ENCODE measurements around the gene SLC26A9.

SLC26A9 gene

GRCh38 chr1:205978676-205979075, 35.4 kb upstream of the SLC26A9 start:
- peaks cover 13% of the 10 kb centered on the region for H3K4me1 Mint-ChIP-seq (ENCODE audit: low read depth)
- no peak overlapping the region for H3K27ac Mint-ChIP-seq
- H3K4me3 Mint-ChIP-seq, result no peak overlapping the region
- no peaks in the 10 kb centered on the region for H3K27me3 Mint-ChIP-seq
- intact Hi-C loops (cut with micrococcal nuclease), result no loop called here
- no peaks in the 10 kb centered on the region for H3K9me3 Mint-ChIP-seq
- H3K36me3 Mint-ChIP-seq (ENCODE audit: low read depth), result peaks cover 48% of the 10 kb centered on the region

- Mint-ChIP-seq H3K36me3 (ENCODE audit: low read depth) (peaks cover 37% of the 10 kb centered on the region), H3K27me3 (peaks cover 3% of the 10 kb centered on the region), H3K4me1 (ENCODE audit: low read depth) (peaks cover 12% of the 10 kb centered on the region), H3K9me3 (no peaks in the 10 kb centered on the region), H3K4me3 (no peak overlapping the region), H3K27ac (no peak overlapping the region)
- intact Hi-C loops (cut with micrococcal nuclease), result loop anchor here (1.0 kb wide), 2 partner anchors 58 to 186 kb away; no protein-coding TSS in a partner anchor
These were observed 34.3 kb upstream of the SLC26A9 start for GRCh38 chr1:205977402-205978014.

GRCh38 chr1:205976708-205977401, 33.6 kb upstream of the SLC26A9 start:
- no peak overlapping the region for H3K27ac Mint-ChIP-seq
- peaks cover 3% of the 10 kb centered on the region for H3K27me3 Mint-ChIP-seq
- H3K9me3 Mint-ChIP-seq, result no peaks in the 10 kb centered on the region
- peaks cover 30% of the 10 kb centered on the region for H3K36me3 Mint-ChIP-seq (ENCODE audit: low read depth)
- H3K4me1 Mint-ChIP-seq (ENCODE audit: low read depth), result peaks cover 12% of the 10 kb centered on the region
- H3K4me3 Mint-ChIP-seq, result no peak overlapping the region
- intact Hi-C loops (cut with micrococcal nuclease), result loop anchor here (1.0 kb wide), 2 partner anchors 58 to 186 kb away; no protein-coding TSS in a partner anchor

GRCh38 chr1:205976036-205976435, 32.8 kb upstream of the SLC26A9 start:
- Mint-ChIP-seq H3K36me3 (ENCODE audit: low read depth) (peaks cover 22% of the 10 kb centered on the region), H3K9me3 (no peaks in the 10 kb centered on the region), H3K27ac (no peak overlapping the region), H3K4me1 (ENCODE audit: low read depth) (peaks cover 12% of the 10 kb centered on the region), H3K27me3 (peaks cover 3% of the 10 kb centered on the region), H3K4me3 (no peak overlapping the region)
- intact Hi-C loops (cut with micrococcal nuclease), result no loop called here

- no peaks in the 10 kb centered on the region for H3K9me3 Mint-ChIP-seq
- peaks cover 3% of the 10 kb centered on the region for H3K27me3 Mint-ChIP-seq
- peaks cover 21% of the 10 kb centered on the region for H3K36me3 Mint-ChIP-seq (ENCODE audit: low read depth)
- intact Hi-C loops (cut with micrococcal nuclease), result no loop called here
- H3K27ac Mint-ChIP-seq, result no peak overlapping the region
- H3K4me1 Mint-ChIP-seq (ENCODE audit: low read depth), result peaks cover 6% of the 10 kb centered on the region
- H3K4me3 Mint-ChIP-seq, result no peak overlapping the region
These were observed 32.2 kb upstream of the SLC26A9 start for GRCh38 chr1:205975387-205975998.

GRCh38 chr1:205974712-205975111, 31.5 kb upstream of the SLC26A9 start:
- Mint-ChIP-seq H3K36me3 (ENCODE audit: low read depth) (peaks cover 16% of the 10 kb centered on the region), H3K4me1 (ENCODE audit: low read depth) (peaks cover 6% of the 10 kb centered on the region), H3K27me3 (peaks cover 3% of the 10 kb centered on the region), H3K4me3 (no peak overlapping the region), H3K9me3 (no peaks in the 10 kb centered on the region), H3K27ac (no peak overlapping the region)
- intact Hi-C loops (cut with micrococcal nuclease), result no loop called here

- peaks cover 6% of the 10 kb centered on the region for H3K4me1 Mint-ChIP-seq (ENCODE audit: low read depth)
- peaks cover 5% of the 10 kb centered on the region for H3K36me3 Mint-ChIP-seq (ENCODE audit: low read depth)
- intact Hi-C loops (cut with micrococcal nuclease), result no loop called here
- H3K4me3 Mint-ChIP-seq, result no peak overlapping the region
- no peaks in the 10 kb centered on the region for H3K9me3 Mint-ChIP-seq
- H3K27me3 Mint-ChIP-seq, result peaks cover 3% of the 10 kb centered on the region
- no peak overlapping the region for H3K27ac Mint-ChIP-seq
These were observed 30.3 kb upstream of the SLC26A9 start for GRCh38 chr1:205973377-205974232.

GRCh38 chr1:205972491-205973168, 29.4 kb upstream of the SLC26A9 start:
- intact Hi-C loops (cut with micrococcal nuclease), result no loop called here
- H3K27ac Mint-ChIP-seq, result no peak overlapping the region
- peaks cover 6% of the 10 kb centered on the region for H3K4me1 Mint-ChIP-seq (ENCODE audit: low read depth)
- H3K4me3 Mint-ChIP-seq, result no peak overlapping the region
- peaks cover 3% of the 10 kb centered on the region for H3K27me3 Mint-ChIP-seq
- H3K36me3 Mint-ChIP-seq (ENCODE audit: low read depth), result no peaks in the 10 kb centered on the region
- no peaks in the 10 kb centered on the region for H3K9me3 Mint-ChIP-seq

- Mint-ChIP-seq H3K36me3 (ENCODE audit: low read depth) (no peaks in the 10 kb centered on the region), H3K27me3 (peaks cover 5% of the 10 kb centered on the region), H3K4me1 (ENCODE audit: low read depth) (peaks cover 6% of the 10 kb centered on the region), H3K27ac (no peak overlapping the region), H3K4me3 (no peak overlapping the region), H3K9me3 (no peaks in the 10 kb centered on the region)
- intact Hi-C loops (cut with micrococcal nuclease), result no loop called here
These were observed 28.8 kb upstream of the SLC26A9 start for GRCh38 chr1:205972081-205972480.

- H3K4me3 Mint-ChIP-seq, result no peak overlapping the region
- intact Hi-C loops (cut with micrococcal nuclease), result no loop called here
- peaks cover 6% of the 10 kb centered on the region for H3K4me1 Mint-ChIP-seq (ENCODE audit: low read depth)
- H3K9me3 Mint-ChIP-seq, result no peaks in the 10 kb centered on the region
- H3K27ac Mint-ChIP-seq, result no peak overlapping the region
- H3K27me3 Mint-ChIP-seq, result peaks cover 5% of the 10 kb centered on the region
- no peaks in the 10 kb centered on the region for H3K36me3 Mint-ChIP-seq (ENCODE audit: low read depth)
These were observed 27.8 kb upstream of the SLC26A9 start for GRCh38 chr1:205971082-205971481.

GRCh38 chr1:205970486-205970885, 27.2 kb upstream of the SLC26A9 start:
- H3K27me3 Mint-ChIP-seq, result peaks cover 5% of the 10 kb centered on the region
- intact Hi-C loops (cut with micrococcal nuclease), result no loop called here
- no peaks in the 10 kb centered on the region for H3K36me3 Mint-ChIP-seq (ENCODE audit: low read depth)
- no peaks in the 10 kb centered on the region for H3K9me3 Mint-ChIP-seq
- peaks cover 6% of the 10 kb centered on the region for H3K4me1 Mint-ChIP-seq (ENCODE audit: low read depth)
- H3K4me3 Mint-ChIP-seq, result no peak overlapping the region
- H3K27ac Mint-ChIP-seq, result no peak overlapping the region

- H3K9me3 Mint-ChIP-seq, result no peaks in the 10 kb centered on the region
- no peaks in the 10 kb centered on the region for H3K36me3 Mint-ChIP-seq (ENCODE audit: low read depth)
- no peak overlapping the region for H3K4me3 Mint-ChIP-seq
- peaks cover 6% of the 10 kb centered on the region for H3K27me3 Mint-ChIP-seq
- intact Hi-C loops (cut with micrococcal nuclease), result no loop called here
- no peak overlapping the region for H3K27ac Mint-ChIP-seq
- H3K4me1 Mint-ChIP-seq (ENCODE audit: low read depth), result peaks cover under 1% of the 10 kb centered on the region
These were observed 26.0 kb upstream of the SLC26A9 start for GRCh38 chr1:205969229-205969628.

- no peaks in the 10 kb centered on the region for H3K9me3 Mint-ChIP-seq
- no peaks in the 10 kb centered on the region for H3K36me3 Mint-ChIP-seq (ENCODE audit: low read depth)
- H3K27me3 Mint-ChIP-seq, result peaks cover 7% of the 10 kb centered on the region
- peaks cover 15% of the 10 kb centered on the region for H3K4me1 Mint-ChIP-seq (ENCODE audit: low read depth)
- H3K4me3 Mint-ChIP-seq, result no peak overlapping the region
- intact Hi-C loops (cut with micrococcal nuclease), result no loop called here
- no peak overlapping the region for H3K27ac Mint-ChIP-seq
These were observed 24.5 kb upstream of the SLC26A9 start for GRCh38 chr1:205967554-205968335.

Data from dendritic cell treated with granulocyte-macrophage colony-stimulating factor and Interleukin-4, amounts not matched to agents 40 ng/mL and 50 ng/mL, for 4 days (primary cell).